ENCODE results near the gene SFR1. TPM values are rescaled to one million over a fixed set of nuclear protein-coding genes. Genes with fewer than 3 reads are reported as not detected.

The SFR1 gene
- polyA plus RNA-seq (2013, experiment 1 of 2), result 4.2 TPM
- 4.8 TPM for polyA plus RNA-seq (2013, experiment 2 of 2)

GRCh38 chr10:104121485-104122224 lies at the start of gene SFR1:
TSS of gene SFR1 (plus strand) at chr10:104122171. CDS start at chr10:104122184, 13 bp downstream.
- H3K9me3 ChIP-seq (ENCODE audit: control insufficient read depth, low read length), result no peaks in the 10 kb centered on the region
- H3K27ac ChIP-seq (ENCODE audit: low read length, poor library complexity, severe bottlenecking), result peak within 1 kb of the TSS; percentile 100
- H3K79me1 ChIP-seq (replicated peaks; ENCODE audit: low read length, poor library complexity, severe bottlenecking), result no peaks in the 10 kb centered on the region
- H3K9ac ChIP-seq (ENCODE audit: low read length), result peak within 1 kb of the TSS; percentile 100
- peak within 1 kb of the TSS in 1 of 2 experiments; percentile 93 for H3K23ac ChIP-seq (ENCODE audit: low read length in 2 of 2)
- DNase-seq, result peak; percentile 99
- H2BK15ac ChIP-seq (ENCODE audit: low read depth, poor library complexity, severe bottlenecking), result peak within 1 kb of the TSS; percentile 93
- peak within 1 kb of the TSS; percentile 93 for H2AFZ ChIP-seq (ENCODE audit: low read depth, low read length)
- no peaks in the 10 kb centered on the region for H3K27me3 ChIP-seq (ENCODE audit: control insufficient read depth in 1 of 2, insufficient read depth in 1 of 2, low read length in 2 of 2)
- WGBS, result under 1% methylated on average over 63 of the region's 67 CpGs
- H2AK5ac ChIP-seq (ENCODE audit: low read length, severe bottlenecking), result peak within 1 kb of the TSS; percentile 89
- peak within 1 kb of the TSS; percentile 91 to 99 for H3K18ac ChIP-seq (ENCODE audit: low read depth in 1 of 2, low read length in 2 of 2)
- H3K4me2 ChIP-seq (ENCODE audit: low read length, poor library complexity, severe bottlenecking), result peak within 1 kb of the TSS; percentile 96
- peak within 1 kb of the TSS; percentile 74 for H4K8ac ChIP-seq (ENCODE audit: low read length)
- H3K4me3 ChIP-seq (ENCODE audit: insufficient read depth in 1 of 2, low read depth in 1 of 2, low read length in 2 of 2), result peak within 1 kb of the TSS; percentile 89 to 91
- H2BK12ac ChIP-seq (ENCODE audit: low read length in 2 of 2), result peak within 1 kb of the TSS; percentile 71 to 84
- H3K4me1 ChIP-seq (ENCODE audit: control insufficient read depth, insufficient read depth, low read depth, low read length), result no peaks in the 10 kb centered on the region
- peak within 1 kb of the TSS; percentile 95 for H2BK5ac ChIP-seq (ENCODE audit: low read depth, low read length, poor library complexity, severe bottlenecking)
- peak within 1 kb of the TSS; percentile 97 for H2BK120ac ChIP-seq (ENCODE audit: low read depth, low read length)
- peaks cover 0 to 17% of the 10 kb centered on the region in 2 experiments for H3K36me3 ChIP-seq (ENCODE audit: control insufficient read depth in 1 of 2, insufficient read depth in 2 of 2, low read depth in 1 of 2, low read length in 2 of 2)
- peak within 1 kb of the TSS in 1 of 2 experiments; percentile 79 for H3K14ac ChIP-seq (ENCODE audit: low read length in 2 of 2)
- H4K91ac ChIP-seq (ENCODE audit: low read length), result peak within 1 kb of the TSS; percentile 94
- H3K4ac ChIP-seq (ENCODE audit: low read depth in 1 of 2, low read length in 2 of 2), result peak within 1 kb of the TSS; percentile 91 to 94

- H4K8ac ChIP-seq (ENCODE audit: low read length), result no peak overlapping the region
- H3K79me1 ChIP-seq (replicated peaks; ENCODE audit: low read length, poor library complexity, severe bottlenecking), result no peaks in the 10 kb centered on the region
- no peak overlapping the region for H3K27ac ChIP-seq (ENCODE audit: low read length, poor library complexity, severe bottlenecking)
- H2BK12ac ChIP-seq (ENCODE audit: low read length in 2 of 2), result no peak overlapping the region
- no peak overlapping the region for H2BK5ac ChIP-seq (ENCODE audit: low read depth, low read length, poor library complexity, severe bottlenecking)
- H2BK120ac ChIP-seq (ENCODE audit: low read depth, low read length), result no peak overlapping the region
- H2BK15ac ChIP-seq (ENCODE audit: low read depth, poor library complexity, severe bottlenecking), result no peak overlapping the region
- H3K4me2 ChIP-seq (ENCODE audit: low read length, poor library complexity, severe bottlenecking), result no peak overlapping the region
- H3K27me3 ChIP-seq (ENCODE audit: control insufficient read depth in 1 of 2, insufficient read depth in 1 of 2, low read length in 2 of 2), result peaks cover 0 to 10% of the 10 kb centered on the region in 2 experiments
- H3K4me3 ChIP-seq (ENCODE audit: insufficient read depth in 1 of 2, low read depth in 1 of 2, low read length in 2 of 2), result no peak overlapping the region
- H3K4me1 ChIP-seq (ENCODE audit: control insufficient read depth, insufficient read depth, low read depth, low read length), result peaks cover 6% of the 10 kb centered on the region
- H3K14ac ChIP-seq (ENCODE audit: low read length in 2 of 2), result no peak overlapping the region
- no peak overlapping the region for H3K9ac ChIP-seq (ENCODE audit: low read length)
- no peak overlapping the region for H4K91ac ChIP-seq (ENCODE audit: low read length)
- H3K36me3 ChIP-seq (ENCODE audit: control insufficient read depth in 1 of 2, insufficient read depth in 2 of 2, low read depth in 1 of 2, low read length in 2 of 2), result no peaks in the 10 kb centered on the region
- H2AK5ac ChIP-seq (ENCODE audit: low read length, severe bottlenecking), result no peak overlapping the region
- H3K18ac ChIP-seq (ENCODE audit: low read depth in 1 of 2, low read length in 2 of 2), result no peak overlapping the region
- 79% methylated on average over 5 of the region's 5 CpGs for WGBS
- no peak overlapping the region for H2AFZ ChIP-seq (ENCODE audit: low read depth, low read length)
- no peak for DNase-seq
- no peak overlapping the region for H3K23ac ChIP-seq (ENCODE audit: low read length in 2 of 2)
- no peaks in the 10 kb centered on the region for H3K9me3 ChIP-seq (ENCODE audit: control insufficient read depth, low read length)
- no peak overlapping the region for H3K4ac ChIP-seq (ENCODE audit: low read depth in 1 of 2, low read length in 2 of 2)
Observed at GRCh38 chr10:104072786-104073185, 49.2 kb upstream of the SFR1 start.

- DNase-seq, result no peak
- Histone ChIP-seq H3K4ac (ENCODE audit: low read depth in 1 of 2, low read length in 2 of 2) (no peak overlapping the region), H3K27me3 (ENCODE audit: control insufficient read depth in 1 of 2, insufficient read depth in 1 of 2, low read length in 2 of 2) (peaks cover 0 to 10% of the 10 kb centered on the region in 2 experiments), H3K4me1 (ENCODE audit: control insufficient read depth, insufficient read depth, low read depth, low read length) (peaks cover 6% of the 10 kb centered on the region), H2AK5ac (ENCODE audit: low read length, severe bottlenecking) (no peak overlapping the region), H2BK120ac (ENCODE audit: low read depth, low read length) (no peak overlapping the region), H3K4me3 (ENCODE audit: insufficient read depth in 1 of 2, low read depth in 1 of 2, low read length in 2 of 2) (no peak overlapping the region), H3K9ac (ENCODE audit: low read length) (no peak overlapping the region), H3K4me2 (ENCODE audit: low read length, poor library complexity, severe bottlenecking) (no peak overlapping the region), H3K36me3 (ENCODE audit: control insufficient read depth in 1 of 2, insufficient read depth in 2 of 2, low read depth in 1 of 2, low read length in 2 of 2) (no peaks in the 10 kb centered on the region), H3K79me1 (replicated peaks; ENCODE audit: low read length, poor library complexity, severe bottlenecking) (no peaks in the 10 kb centered on the region), H3K23ac (ENCODE audit: low read length in 2 of 2) (no peak overlapping the region), H2BK5ac (ENCODE audit: low read depth, low read length, poor library complexity, severe bottlenecking) (no peak overlapping the region), H2AFZ (ENCODE audit: low read depth, low read length) (no peak overlapping the region), H4K8ac (ENCODE audit: low read length) (no peak overlapping the region), H4K91ac (ENCODE audit: low read length) (no peak overlapping the region), H3K9me3 (ENCODE audit: control insufficient read depth, low read length) (no peaks in the 10 kb centered on the region), H3K18ac (ENCODE audit: low read depth in 1 of 2, low read length in 2 of 2) (no peak overlapping the region), H3K27ac (ENCODE audit: low read length, poor library complexity, severe bottlenecking) (no peak overlapping the region), H3K14ac (ENCODE audit: low read length in 2 of 2) (no peak overlapping the region), H2BK12ac (ENCODE audit: low read length in 2 of 2) (no peak overlapping the region), H2BK15ac (ENCODE audit: low read depth, poor library complexity, severe bottlenecking) (no peak overlapping the region)
- WGBS, result 70% methylated on average over 6 of the region's 6 CpGs
Observed at GRCh38 chr10:104074505-104074904, 47.5 kb upstream of the SFR1 start.

GRCh38 chr10:104076743-104077160 lies 45.2 kb upstream of the SFR1 start:
- H4K91ac ChIP-seq (ENCODE audit: low read length), result no peak overlapping the region
- H3K27me3 ChIP-seq (ENCODE audit: control insufficient read depth in 1 of 2, insufficient read depth in 1 of 2, low read length in 2 of 2), result peaks cover 0 to 10% of the 10 kb centered on the region in 2 experiments
- DNase-seq, result no peak
- H3K36me3 ChIP-seq (ENCODE audit: control insufficient read depth in 1 of 2, insufficient read depth in 2 of 2, low read depth in 1 of 2, low read length in 2 of 2), result no peaks in the 10 kb centered on the region
- no peak overlapping the region for H3K4ac ChIP-seq (ENCODE audit: low read depth in 1 of 2, low read length in 2 of 2)
- H3K4me3 ChIP-seq (ENCODE audit: insufficient read depth in 1 of 2, low read depth in 1 of 2, low read length in 2 of 2), result no peak overlapping the region
- H3K79me1 ChIP-seq (replicated peaks; ENCODE audit: low read length, poor library complexity, severe bottlenecking), result no peaks in the 10 kb centered on the region
- H2BK5ac ChIP-seq (ENCODE audit: low read depth, low read length, poor library complexity, severe bottlenecking), result no peak overlapping the region
- no peak overlapping the region for H3K23ac ChIP-seq (ENCODE audit: low read length in 2 of 2)
- no peak overlapping the region for H3K18ac ChIP-seq (ENCODE audit: low read depth in 1 of 2, low read length in 2 of 2)
- H3K4me2 ChIP-seq (ENCODE audit: low read length, poor library complexity, severe bottlenecking), result no peak overlapping the region
- no peak overlapping the region for H2BK15ac ChIP-seq (ENCODE audit: low read depth, poor library complexity, severe bottlenecking)
- H4K8ac ChIP-seq (ENCODE audit: low read length), result no peak overlapping the region
- no peak overlapping the region for H2AK5ac ChIP-seq (ENCODE audit: low read length, severe bottlenecking)
- H3K9ac ChIP-seq (ENCODE audit: low read length), result no peak overlapping the region
- no peak overlapping the region for H2BK12ac ChIP-seq (ENCODE audit: low read length in 2 of 2)
- peaks cover 6% of the 10 kb centered on the region for H3K4me1 ChIP-seq (ENCODE audit: control insufficient read depth, insufficient read depth, low read depth, low read length)
- H3K14ac ChIP-seq (ENCODE audit: low read length in 2 of 2), result no peak overlapping the region
- 47% methylated on average over 3 of the region's 3 CpGs for WGBS
- no peak overlapping the region for H2AFZ ChIP-seq (ENCODE audit: low read depth, low read length)
- no peak overlapping the region for H3K27ac ChIP-seq (ENCODE audit: low read length, poor library complexity, severe bottlenecking)
- H2BK120ac ChIP-seq (ENCODE audit: low read depth, low read length), result no peak overlapping the region
- no peaks in the 10 kb centered on the region for H3K9me3 ChIP-seq (ENCODE audit: control insufficient read depth, low read length)
